ENCODE results near the gene C6orf89. TPM values are rescaled to one million over a fixed set of nuclear protein-coding genes. Genes with fewer than 3 reads are reported as not detected.
A peak's percentile ranks its signal among the peaks of the same experiment; 100 is the strongest.

C6orf89 gene
- total and polyA plus RNA-seq, 2 of the 8 experiments (the other 6 are each of a cell fraction or from before 2014, with no cell fraction given): 4.6 to 12.3 TPM

- FAIRE-seq: no peak
- peak overlapping the region in 2 of 4 experiments; percentile 13 to 36; a peak in 3 of 7 replicates for H3K9ac ChIP-seq (replicated peaks in 1 of 4; ENCODE audit: extremely low read depth in 1 of 4, low read depth in 3 of 4, low read length in 3 of 4)
- H2BK120ac ChIP-seq (replicated peaks; ENCODE audit: low read depth, low read length): no peak overlapping the region
- no peak overlapping the region for H3K4ac ChIP-seq (replicated peaks; ENCODE audit: insufficient read length, low read depth, low read length)
- no peak overlapping the region for H2AFZ ChIP-seq (ENCODE audit: low read length)
- H3K4me2 ChIP-seq (ENCODE audit: insufficient read depth in 1 of 2, low read depth in 2 of 2, low read length in 2 of 2): no peak overlapping the region
- no peak overlapping the region for H3K4me3 ChIP-seq (ENCODE audit: extremely low read depth in 1 of 4, insufficient read depth in 2 of 4, low read depth in 3 of 4, low read length in 4 of 4)
- H3K79me1 ChIP-seq (ENCODE audit: low read depth, low read length): no peaks in the 10 kb centered on the region; the same call in 1 of the 2 replicates
- H3K56ac ChIP-seq (replicated peaks; ENCODE audit: insufficient read length, low read depth, low read length): no peak overlapping the region
- no peak overlapping the region for H3K23ac ChIP-seq (ENCODE audit: insufficient read length)
- ChIA-PET CTCF (ENCODE audit: partially characterized antibody) (interaction anchor here (0.6 to 3.1 kb wide), 8 partner anchors 10 to 520 kb away, joined by 3 to 12 read pairs (median 3); no protein-coding TSS in a partner anchor), POLR2A (ENCODE audit: partially characterized antibody) (interaction anchor here (0.5 to 1.7 kb wide), 3 partner anchors 10 to 40 kb away, joined by 3 to 4 read pairs (median 4); no protein-coding TSS in a partner anchor)
- H2BK15ac ChIP-seq (ENCODE audit: low read length): no peak overlapping the region
- no peaks in the 10 kb centered on the region for H3K23me2 ChIP-seq (ENCODE audit: low read depth, low read length)
- H2BK12ac ChIP-seq (ENCODE audit: low read depth, low read length): no peak overlapping the region
- H3K27me3 ChIP-seq (replicated peaks in 1 of 4; ENCODE audit: control insufficient read depth in 3 of 4, extremely low read depth in 1 of 4, insufficient read depth in 3 of 4, low read length in 3 of 4): no peaks in the 10 kb centered on the region
- no peak overlapping the region for H3K18ac ChIP-seq (ENCODE audit: extremely low read depth, low read length)
- peak overlapping the region; percentile 66; the same call in 1 of the 2 replicates for H3K27ac ChIP-seq (ENCODE audit: low read depth, low read length)
- H2BK20ac ChIP-seq (ENCODE audit: low read length): no peak overlapping the region
- peaks cover 3 to 6% of the 10 kb centered on the region in 2 experiments for H4K20me1 ChIP-seq (replicated peaks in 1 of 2; ENCODE audit: control insufficient read depth in 1 of 2, insufficient read depth in 2 of 2, low read length in 2 of 2)
- H2BK5ac ChIP-seq (ENCODE audit: low read depth, low read length): peak overlapping the region; percentile 72; the same call in 1 of the 2 replicates
- H3K36me3 ChIP-seq (ENCODE audit: control insufficient read depth in 2 of 4, insufficient read depth in 4 of 4, low read length in 3 of 4): peaks cover 50 to 84% (median 79%) of the 10 kb centered on the region in 4 experiments
- DNase-seq (ENCODE audit: low read depth in 1 of 2, low spot score in 2 of 2): no peak
- no peaks in the 10 kb centered on the region for H3K9me3 ChIP-seq (ENCODE audit: insufficient read depth in 2 of 2, low read depth in 1 of 2, low read length in 1 of 2)
- H3K79me2 ChIP-seq (ENCODE audit: control insufficient read depth in 1 of 2, insufficient read depth in 2 of 2, low read length in 2 of 2): no peaks in the 10 kb centered on the region
- no peak overlapping the region for H4K5ac ChIP-seq (ENCODE audit: insufficient read length, low read depth, low read length)
- WGBS, 2 experiments (ENCODE audit: extremely low coverage in 1 of 2, insufficient coverage in 1 of 2, insufficient read length in 1 of 2, insufficient replicate concordance in 2 of 2, low coverage in 1 of 2, low lambda C conversion rate in 2 of 2, missing lambda C conversion rate in 1 of 2): 72% methylated on average over 16 of the region's 17 CpGs; no CpG with 5 or more reads in 1 of the 2 experiments
- no peak overlapping the region for H4K91ac ChIP-seq (replicated peaks; ENCODE audit: insufficient read length, low read length)
- H3K14ac ChIP-seq (ENCODE audit: insufficient read length): no peak overlapping the region
- no peaks in the 10 kb centered on the region for H3K4me1 ChIP-seq (replicated peaks in 1 of 4; ENCODE audit: control insufficient read depth in 3 of 4, insufficient read depth in 4 of 4, low read length in 3 of 4)
- H2AK5ac ChIP-seq (ENCODE audit: low read depth, low read length): no peak overlapping the region
- H4K8ac ChIP-seq (ENCODE audit: extremely low read depth, insufficient read depth, low read length): no peak overlapping the region
- TF ChIP-seq EP300 (IDR thresholded peaks at IDR 0.05; ENCODE audit: borderline replicate concordance in 1 of 2, low read depth in 2 of 2, low read length in 2 of 2): no peak
- TF ChIP-seq RAD21 (IDR thresholded peaks at IDR 0.05 in 1 of 2, conservative IDR thresholded peaks at IDR 0.05 in 1 of 2; ENCODE audit: low read depth in 2 of 2, low read length in 2 of 2): no peak
- no peak for TF ChIP-seq SUZ12 (IDR thresholded peaks at IDR 0.05; ENCODE audit: low read length)
- TF ChIP-seq GABPA (IDR thresholded peaks at IDR 0.05; ENCODE audit: borderline replicate concordance, insufficient read depth, low read length): no peak
- no peak for TF ChIP-seq BACH1 (IDR thresholded peaks at IDR 0.05; ENCODE audit: low read length)
- no peak for TF ChIP-seq HDAC6 (IDR thresholded peaks at IDR 0.05; ENCODE audit: low read depth, low read length)
- TF ChIP-seq ASH2L (IDR thresholded peaks at IDR 0.05; ENCODE audit: low read length): no peak
- no peak for TF ChIP-seq SP4 (IDR thresholded peaks at IDR 0.05; ENCODE audit: low read length)
- TF ChIP-seq RNF2 (IDR thresholded peaks at IDR 0.05; ENCODE audit: borderline replicate concordance, low read depth, low read length, missing control alignments, poor library complexity, severe bottlenecking): no peak
- TF ChIP-seq RXRA (IDR thresholded peaks at IDR 0.05; ENCODE audit: insufficient read depth, low read depth, low read length): no peak
These were observed 85.4 kb downstream of the C6orf89 start for GRCh38 chr6:36970892-36971842.
